Left kidney (tissue), 2 donors: Measurements from ENCODE around the gene PKNOX2. TPM values are rescaled to one million over a fixed set of nuclear protein-coding genes. Genes with fewer than 3 reads are reported as not detected.
"Not testable (repeated sequence)": the region's sequence is repeated elsewhere in the genome, so short reads cannot be mapped to it uniquely, and the experiment has no call there.

Experiments used
- DNase-seq: peaks from one replicate; pipeline ENCODE4 v3.0.0-alpha.2; 2013
- polyA plus RNA-seq: library from polyadenylated mRNA; unstranded; fragments of 120-200 nt; gene quantifications from one replicate; pipeline ENCODE4 v1.2.1, GENCODE V29; 2013; ENCODE audit not compliant: insufficient read length

The PKNOX2 gene
- polyA plus RNA-seq, 1 donor: 13.9 TPM

GRCh38 chr11:125202977-125203376 lies 38.4 kb downstream of the PKNOX2 start:
- DNase-seq: no peak

GRCh38 chr11:125207866-125208425 lies 43.4 kb downstream of the PKNOX2 start:
- DNase-seq: no peak

GRCh38 chr11:125210066-125210465 lies 45.5 kb downstream of the PKNOX2 start:
- DNase-seq: no peak

- DNase-seq: no peak
These were observed 46.8 kb downstream of the PKNOX2 start for GRCh38 chr11:125211191-125211947.

- DNase-seq: no peak
These were observed 47.4 kb downstream of the PKNOX2 start for GRCh38 chr11:125211948-125212340.

GRCh38 chr11:125214601-125215565 lies 50.3 kb downstream of the PKNOX2 start:
- DNase-seq: peak; percentile 77

GRCh38 chr11:125215976-125216375 lies 51.4 kb downstream of the PKNOX2 start:
- DNase-seq: no peak

GRCh38 chr11:125218336-125218735 lies 53.8 kb downstream of the PKNOX2 start:
- no peak for DNase-seq

GRCh38 chr11:125221461-125221860 lies 56.9 kb downstream of the PKNOX2 start:
- DNase-seq: no peak

GRCh38 chr11:125222494-125222893 lies 57.9 kb downstream of the PKNOX2 start:
- DNase-seq: no peak

GRCh38 chr11:125223161-125223560 lies 58.6 kb downstream of the PKNOX2 start:
- not testable (repeated sequence) for DNase-seq

GRCh38 chr11:125223901-125224361 lies 59.4 kb downstream of the PKNOX2 start:
- no peak for DNase-seq

GRCh38 chr11:125224391-125225021 lies 60.0 kb downstream of the PKNOX2 start:
- no peak for DNase-seq

GRCh38 chr11:125225401-125225800 lies 60.9 kb downstream of the PKNOX2 start:
- no peak for DNase-seq

GRCh38 chr11:125226031-125226430 lies 61.5 kb downstream of the PKNOX2 start:
- no peak for DNase-seq

- no peak for DNase-seq
These were observed 62.2 kb downstream of the PKNOX2 start for GRCh38 chr11:125226706-125227105.

GRCh38 chr11:125227151-125227550 lies 62.6 kb downstream of the PKNOX2 start:
- DNase-seq: no peak

- DNase-seq: peak; percentile 43
These were observed 63.9 kb downstream of the PKNOX2 start for GRCh38 chr11:125228445-125228844.

- DNase-seq: no peak
These were observed 64.4 kb downstream of the PKNOX2 start for GRCh38 chr11:125228993-125229392.

- no peak for DNase-seq
These were observed 65.4 kb downstream of the PKNOX2 start for GRCh38 chr11:125229916-125230315.

GRCh38 chr11:125233116-125233515 lies 68.6 kb downstream of the PKNOX2 start:
- DNase-seq: no peak

- DNase-seq: no peak
These were observed 69.3 kb downstream of the PKNOX2 start for GRCh38 chr11:125233736-125234275.
